Activated CD8-positive, alpha-beta T cell treated with anti-CD3 and anti-CD28 coated beads for 36 hours (primary cell): Measurements from ENCODE around the gene ITIH4. TPM values are rescaled to one million over a fixed set of nuclear protein-coding genes. Genes with fewer than 3 reads are reported as not detected.

ENCODE experiments used
- ATAC-seq: fragments of 200-7000 bp; cut with Tn5 transposase; one replicate; pipeline ENCODE4 v1.10.0; 2021; ENCODE audit warnings: mild to moderate bottlenecking, moderate library complexity
- CTCF ChIA-PET: fragments of 350-600 bp; sonication (Branson Sonifier 250); formaldehyde crosslinking; loops from one replicate; lab custom pipeline; 2021; ENCODE audit warnings: antibody characterized with exemption; lab: Charles Lee
- POLR2A ChIA-PET: fragments of 350-600 bp; sonication (Branson Sonifier 250); formaldehyde crosslinking; loops from one replicate; lab custom pipeline; 2021; ENCODE audit warnings: antibody characterized with exemption; lab: Charles Lee
- DNase-seq: peaks from one replicate; pipeline ENCODE4 v3.0.0-alpha.2; 2020
- H3K27ac Mint-ChIP-seq: one replicate; pipeline ENCODE4 v1.8.0; 2021; ENCODE audit warnings: mild to moderate bottlenecking, mixed read lengths
- H3K27me3 Mint-ChIP-seq: one replicate; pipeline ENCODE4 v1.8.0; 2021; ENCODE audit warnings: mixed read lengths
- H3K36me3 Mint-ChIP-seq: one replicate; pipeline ENCODE4 v1.8.0; 2021; ENCODE audit warnings: low read depth, mixed read lengths
- H3K4me1 Mint-ChIP-seq: one replicate; pipeline ENCODE4 v1.8.0; 2021; ENCODE audit warnings: low read depth, mixed read lengths
- H3K4me3 Mint-ChIP-seq: one replicate; pipeline ENCODE4 v1.8.0; 2021; ENCODE audit warnings: mild to moderate bottlenecking, moderate library complexity, mixed read lengths
- H3K9me3 Mint-ChIP-seq: one replicate; pipeline ENCODE4 v1.8.0; 2021; ENCODE audit warnings: mixed read lengths
- intact Hi-C: fragments of 100-400 bp; cut with micrococcal nuclease; formaldehyde crosslinking; loops from one replicate; pipeline ENCODE4 v1.10.0; 2022
- total RNA-seq, 2 experiments: library from RNA; stranded (reverse); gene quantifications; one replicate each; pipeline ENCODE4 v1.2.3, GENCODE V29; 2021
- TF ChIP-seq, protein P1 (sequence below): fragments of 200-600 bp; IDR thresholded peaks from one replicate; pipeline ENCODE4 v1.8.0; 2022; ENCODE audit warnings: antibody characterized with exemption, mild to moderate bottlenecking

The ITIH4 gene
- total RNA-seq, 2 experiments from 2014 or later = 3.9 to 5.5 TPM

DNA sequence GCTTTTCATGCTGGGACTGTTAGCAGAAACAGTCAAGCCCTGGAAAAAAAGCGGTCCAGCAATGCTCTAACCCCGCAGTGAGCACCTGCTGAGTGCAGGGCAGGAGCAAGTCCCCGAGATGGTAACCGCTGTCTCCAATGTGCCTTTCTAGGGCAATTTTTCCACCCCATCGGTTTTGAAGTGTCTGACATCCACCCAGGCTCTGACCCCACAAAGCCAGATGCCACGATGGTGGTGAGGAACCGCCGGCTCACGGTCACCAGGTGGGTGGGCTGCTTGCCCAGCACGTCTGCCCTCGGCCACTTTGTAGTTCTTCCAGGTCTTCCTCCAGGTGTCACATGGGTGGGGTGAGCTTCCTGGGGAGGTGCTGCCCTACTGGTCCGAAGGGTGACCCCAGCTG, 39.1 kb downstream of the ITIH4 start:
- TF ChIP-seq, protein P1, sequence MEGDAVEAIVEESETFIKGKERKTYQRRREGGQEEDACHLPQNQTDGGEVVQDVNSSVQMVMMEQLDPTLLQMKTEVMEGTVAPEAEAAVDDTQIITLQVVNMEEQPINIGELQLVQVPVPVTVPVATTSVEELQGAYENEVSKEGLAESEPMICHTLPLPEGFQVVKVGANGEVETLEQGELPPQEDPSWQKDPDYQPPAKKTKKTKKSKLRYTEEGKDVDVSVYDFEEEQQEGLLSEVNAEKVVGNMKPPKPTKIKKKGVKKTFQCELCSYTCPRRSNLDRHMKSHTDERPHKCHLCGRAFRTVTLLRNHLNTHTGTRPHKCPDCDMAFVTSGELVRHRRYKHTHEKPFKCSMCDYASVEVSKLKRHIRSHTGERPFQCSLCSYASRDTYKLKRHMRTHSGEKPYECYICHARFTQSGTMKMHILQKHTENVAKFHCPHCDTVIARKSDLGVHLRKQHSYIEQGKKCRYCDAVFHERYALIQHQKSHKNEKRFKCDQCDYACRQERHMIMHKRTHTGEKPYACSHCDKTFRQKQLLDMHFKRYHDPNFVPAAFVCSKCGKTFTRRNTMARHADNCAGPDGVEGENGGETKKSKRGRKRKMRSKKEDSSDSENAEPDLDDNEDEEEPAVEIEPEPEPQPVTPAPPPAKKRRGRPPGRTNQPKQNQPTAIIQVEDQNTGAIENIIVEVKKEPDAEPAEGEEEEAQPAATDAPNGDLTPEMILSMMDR = no peak
- no peak overlapping the region for H3K4me3 Mint-ChIP-seq
- no peak overlapping the region for H3K27ac Mint-ChIP-seq
- ATAC-seq (no peak), DNase-seq (no peak)
- no peaks in the 10 kb centered on the region for H3K27me3 Mint-ChIP-seq
- ChIA-PET CTCF (interaction anchor here (0.7 to 1.1 kb wide), 2 partner anchors 30 to 72 kb away, joined by 3 read pairs; no protein-coding TSS in a partner anchor), POLR2A (no interaction called here)
- intact Hi-C loops = no loop called here
- no peaks in the 10 kb centered on the region for H3K36me3 Mint-ChIP-seq
- no peaks in the 10 kb centered on the region for H3K9me3 Mint-ChIP-seq
- no peaks in the 10 kb centered on the region for H3K4me1 Mint-ChIP-seq

DNA sequence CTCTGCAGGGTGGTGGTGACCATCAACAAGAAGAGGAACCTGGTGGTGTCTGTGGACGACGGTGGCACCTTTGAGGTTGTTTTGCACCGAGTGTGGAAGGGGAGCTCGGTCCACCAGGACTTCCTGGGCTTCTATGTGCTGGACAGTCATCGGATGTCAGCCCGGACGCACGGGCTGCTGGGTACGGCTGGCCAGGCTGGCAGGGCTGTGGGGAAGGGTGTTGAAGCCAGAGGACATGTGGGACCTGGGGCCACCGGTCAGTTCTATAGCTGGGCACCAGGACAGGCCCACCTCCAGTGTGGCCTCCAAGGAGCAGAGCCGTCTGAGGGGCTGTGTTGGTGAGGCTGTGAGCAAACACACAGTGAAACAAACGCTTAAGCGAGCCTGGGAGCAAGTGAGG, 39.7 kb downstream of the ITIH4 start:
- Mint-ChIP-seq H3K36me3 (no peaks in the 10 kb centered on the region), H3K4me1 (no peaks in the 10 kb centered on the region), H3K4me3 (no peak overlapping the region), H3K27me3 (no peaks in the 10 kb centered on the region), H3K9me3 (no peaks in the 10 kb centered on the region), H3K27ac (no peak overlapping the region)
- ChIA-PET POLR2A (no interaction called here), CTCF (interaction anchor here (1.3 kb wide), 1 partner anchor 8 kb away, joined by 3 read pairs; no protein-coding TSS in a partner anchor)
- ATAC-seq (no peak), DNase-seq (no peak)
- intact Hi-C loops = no loop called here
- TF ChIP-seq, protein P1 = no peak

GRCh38 chr3:52790337-52790736, 40.1 kb downstream of the ITIH4 start:
- DNase-seq (no peak), ATAC-seq (no peak)
- ChIA-PET POLR2A (no interaction called here), CTCF (interaction anchor here (1.3 kb wide), 1 partner anchor 8 kb away, joined by 3 read pairs; no protein-coding TSS in a partner anchor)
- H3K36me3 Mint-ChIP-seq = no peaks in the 10 kb centered on the region
- H3K27me3 Mint-ChIP-seq = no peaks in the 10 kb centered on the region
- no peak overlapping the region for H3K4me3 Mint-ChIP-seq
- intact Hi-C loops = no loop called here
- H3K27ac Mint-ChIP-seq = no peak overlapping the region
- H3K9me3 Mint-ChIP-seq = no peaks in the 10 kb centered on the region
- TF ChIP-seq, protein P1 = no peak
- no peaks in the 10 kb centered on the region for H3K4me1 Mint-ChIP-seq

DNA sequence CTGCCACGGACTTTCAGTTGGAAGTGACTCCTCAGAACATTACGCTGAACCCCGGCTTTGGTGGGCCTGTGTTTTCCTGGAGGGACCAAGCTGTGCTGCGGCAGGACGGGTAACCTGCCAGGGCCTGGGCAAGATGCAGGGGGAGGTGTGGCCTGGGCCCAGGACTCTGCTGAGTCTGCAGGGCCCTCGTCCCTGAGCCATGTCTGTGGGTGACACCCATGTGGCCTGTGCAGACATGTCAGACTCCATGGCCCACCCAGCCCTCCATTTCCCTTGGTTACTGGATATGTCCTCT, 40.8 kb downstream of the ITIH4 start:
- POLR2A ChIA-PET = no interaction called here
- Mint-ChIP-seq H3K36me3 (no peaks in the 10 kb centered on the region), H3K27me3 (no peaks in the 10 kb centered on the region), H3K4me3 (no peak overlapping the region), H3K9me3 (no peaks in the 10 kb centered on the region), H3K4me1 (no peaks in the 10 kb centered on the region), H3K27ac (no peak overlapping the region)
- TF ChIP-seq, protein P1 = no peak
- CTCF ChIA-PET = interaction anchor here (1.3 kb wide), 1 partner anchor 9 kb away, joined by 3 read pairs; no protein-coding TSS in a partner anchor
- intact Hi-C loops = no loop called here
- DNase-seq = no peak
- ATAC-seq = no peak

DNA sequence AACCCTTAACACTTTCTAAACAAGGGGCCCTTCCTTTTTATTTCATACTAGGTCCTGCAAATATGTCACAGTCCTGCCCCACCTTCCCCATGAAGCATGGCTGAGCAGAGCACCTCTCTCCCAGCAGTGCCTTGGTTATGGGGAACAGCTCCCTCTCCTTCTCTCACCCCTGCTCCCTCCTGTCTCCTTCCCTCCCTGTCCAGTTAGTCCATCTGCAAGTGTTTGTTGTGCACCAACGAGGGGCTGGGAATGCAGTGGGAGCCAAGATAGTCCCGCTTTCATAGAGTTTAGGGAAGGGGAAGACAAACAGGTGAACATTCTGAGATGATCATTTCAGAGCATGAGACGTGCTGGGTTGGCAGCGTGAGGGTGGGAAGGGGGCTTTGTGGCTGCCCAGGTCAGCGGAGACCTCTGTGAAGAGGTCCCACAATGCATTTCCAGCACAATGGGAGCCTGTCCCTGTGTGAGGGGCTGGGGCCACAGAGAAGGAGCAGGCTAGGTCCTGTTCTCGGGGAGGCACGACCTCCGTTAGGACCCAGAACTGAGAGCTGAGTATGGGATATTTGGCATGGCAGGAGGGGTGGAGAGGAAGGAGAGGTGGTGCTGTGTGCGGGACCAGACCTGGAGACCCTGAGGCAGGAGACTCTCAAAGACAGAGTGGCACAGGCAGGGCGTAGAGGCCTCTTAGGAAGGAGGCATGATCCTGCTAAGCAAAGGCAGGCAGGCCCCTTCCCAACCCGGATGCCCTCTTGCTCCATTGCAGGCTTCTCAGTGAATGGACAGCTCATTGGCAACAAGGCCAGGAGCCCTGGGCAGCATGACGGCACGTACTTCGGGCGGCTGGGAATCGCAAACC, 41.4 kb downstream of the ITIH4 start:
- ChIA-PET CTCF (interaction anchor here (1.3 kb wide), 1 partner anchor 10 kb away, joined by 3 read pairs; no protein-coding TSS in a partner anchor), POLR2A (no interaction called here)
- Mint-ChIP-seq H3K4me1 (no peaks in the 10 kb centered on the region), H3K27me3 (no peaks in the 10 kb centered on the region), H3K36me3 (no peaks in the 10 kb centered on the region), H3K4me3 (no peak overlapping the region), H3K27ac (no peak overlapping the region), H3K9me3 (no peaks in the 10 kb centered on the region)
- ATAC-seq = no peak
- TF ChIP-seq, protein P1 = no peak
- intact Hi-C loops = no loop called here
- no peak for DNase-seq
